OCI-M2 (cell line): ENCODE measurements around the gene NMU.
"Not testable (repeated sequence)": the region's sequence is repeated elsewhere in the genome, so short reads cannot be mapped to it uniquely, and the experiment has no call there.

ENCODE experiments used
- DNase-seq: peaks from one replicate; lab custom pipeline; 2025; ENCODE audit not compliant: unreplicated experiment; lab: John Stamatoyannopoulos, UW

Gene NMU

DNA sequence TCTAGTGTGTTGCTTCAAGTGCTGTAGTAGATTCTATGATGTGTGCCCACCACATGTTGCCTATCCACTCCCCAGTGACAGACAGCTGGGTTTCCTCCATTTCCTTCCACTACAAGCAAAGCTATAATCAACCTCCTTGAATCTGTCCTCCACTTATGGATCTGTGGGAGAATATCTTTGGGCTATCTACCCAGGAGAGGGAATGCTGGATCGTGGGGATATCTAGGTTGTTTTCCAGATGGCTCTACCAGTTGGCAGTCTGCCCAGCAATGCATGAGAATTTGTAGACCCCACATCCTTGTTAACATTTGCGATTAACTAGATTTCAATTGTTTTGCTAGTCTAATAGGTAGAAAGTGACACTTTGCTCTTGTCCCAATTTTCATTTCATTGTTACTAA lies 10.3 kb downstream of the NMU start:
- no peak for DNase-seq

GRCh38 chr4:55624063-55624462 lies 12.0 kb downstream of the NMU start:
- DNase-seq = not testable (repeated sequence)

GRCh38 chr4:55618546-55619143 lies 17.5 kb downstream of the NMU start:
- no peak for DNase-seq

DNA sequence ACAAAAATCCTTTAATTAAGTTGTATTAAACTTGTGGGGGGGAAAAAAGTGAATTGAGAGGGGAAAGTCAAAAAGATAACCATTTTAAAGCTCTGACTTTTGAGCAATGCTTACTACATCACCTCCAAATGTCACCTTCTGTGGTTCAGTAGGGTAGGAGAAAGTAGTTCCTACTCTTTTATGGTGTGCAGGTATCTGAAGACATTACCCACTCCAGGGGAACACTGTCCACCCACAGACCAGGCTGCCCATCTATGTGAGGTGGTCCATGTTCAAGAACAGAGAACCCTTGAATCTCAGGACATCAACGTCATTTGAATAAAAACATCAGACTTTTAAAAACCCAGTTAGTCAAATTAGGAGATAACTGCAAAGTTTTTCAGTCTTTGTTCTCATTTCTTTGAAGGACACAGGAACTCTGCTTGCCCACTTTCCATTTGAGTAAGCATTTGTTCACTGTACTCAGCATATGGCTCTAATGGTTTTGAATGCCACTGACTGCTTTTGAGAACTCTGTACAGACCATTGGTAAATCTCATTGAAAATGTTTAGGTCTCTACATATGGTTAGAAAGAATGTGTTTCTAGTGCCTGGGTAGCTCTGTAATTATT lies 18.4 kb downstream of the NMU start:
- DNase-seq = no peak

GRCh38 chr4:55615008-55615407 lies 21.1 kb downstream of the NMU start:
- no peak for DNase-seq

DNA sequence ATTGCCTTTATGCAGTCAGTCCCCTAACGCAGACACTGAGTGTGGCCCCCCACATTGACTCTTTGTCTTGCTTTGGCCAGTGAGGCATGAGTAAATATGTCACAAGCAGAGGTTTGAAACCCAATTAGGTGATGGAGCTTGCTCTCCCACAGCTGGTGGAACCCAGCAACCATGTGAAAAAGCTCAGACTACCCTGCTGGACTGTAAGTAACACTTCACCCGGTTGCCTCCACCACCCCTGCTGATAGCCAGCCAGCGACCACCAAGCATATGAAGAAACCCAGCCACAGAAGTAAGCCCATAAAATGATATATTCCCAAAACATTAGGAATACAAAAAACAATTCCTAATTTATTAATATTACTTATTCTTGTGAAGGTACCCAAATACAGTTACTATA lies 22.5 kb downstream of the NMU start:
- no peak for DNase-seq

DNA sequence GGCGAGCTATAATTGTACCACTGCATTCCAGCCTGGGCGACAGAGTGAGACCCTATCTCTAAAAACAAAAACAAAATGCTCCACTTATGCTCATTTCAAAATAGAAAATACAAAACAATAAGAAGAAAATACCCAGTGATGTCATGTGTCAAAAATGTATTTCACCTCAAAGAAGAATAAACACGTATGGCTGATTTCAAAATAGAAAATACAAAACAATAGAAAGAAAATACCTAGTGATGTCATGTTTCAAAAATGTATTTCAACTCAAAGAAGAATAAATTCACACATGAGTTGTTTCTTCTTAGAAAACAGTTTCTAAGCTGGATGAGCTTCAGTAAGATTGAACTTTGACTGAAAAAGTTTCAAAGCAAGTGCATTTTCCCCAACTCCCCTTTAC lies 23.8 kb downstream of the NMU start:
- DNase-seq = no peak

- DNase-seq = no peak
Measured at GRCh38 chr4:55611358-55612059, 24.6 kb downstream of the NMU start.

GRCh38 chr4:55610381-55610780 lies 25.7 kb downstream of the NMU start:
- DNase-seq = no peak

- no peak for DNase-seq
Measured at GRCh38 chr4:55609393-55609866, 26.7 kb downstream of the NMU start.

DNA sequence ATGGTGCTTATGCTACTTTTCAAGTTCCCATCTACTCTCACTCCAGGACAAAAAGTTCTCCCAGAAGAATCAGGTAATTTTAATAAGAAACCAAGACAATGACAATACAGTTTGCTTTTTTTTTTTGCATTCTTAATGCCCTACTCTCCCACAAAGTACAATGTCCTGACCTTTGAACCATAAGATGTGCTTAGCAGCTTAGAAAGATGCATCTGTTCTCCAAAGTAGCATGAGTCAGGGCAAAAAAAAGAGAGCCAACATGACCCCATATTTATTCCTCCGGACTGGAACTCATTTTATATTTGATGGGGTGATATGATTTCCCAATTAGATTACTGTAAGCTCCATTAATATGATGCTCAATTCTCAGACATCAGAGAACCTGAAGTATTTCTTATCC lies 27.5 kb downstream of the NMU start:
- DNase-seq = no peak

GRCh38 chr4:55604996-55605395 lies 31.1 kb downstream of the NMU start:
- DNase-seq = no peak

DNA sequence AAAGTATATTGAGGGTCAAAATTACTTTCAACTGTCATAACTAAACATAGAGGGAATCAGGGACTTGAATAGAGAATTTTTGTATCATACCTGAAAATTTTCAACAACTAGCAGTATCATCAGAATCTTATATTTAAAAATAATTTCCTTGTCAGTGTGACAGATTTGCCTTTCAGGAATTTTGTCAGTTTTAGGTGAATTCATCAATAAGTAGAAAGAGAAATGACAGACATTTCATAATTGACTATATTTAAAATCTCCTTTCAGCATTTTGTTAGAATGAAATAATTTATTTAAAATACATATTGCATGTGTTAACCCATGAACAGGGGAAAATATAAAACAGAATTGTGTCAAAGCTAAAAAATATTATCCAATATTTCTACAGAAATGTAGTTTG lies 35.5 kb downstream of the NMU start:
- no peak for DNase-seq

DNA sequence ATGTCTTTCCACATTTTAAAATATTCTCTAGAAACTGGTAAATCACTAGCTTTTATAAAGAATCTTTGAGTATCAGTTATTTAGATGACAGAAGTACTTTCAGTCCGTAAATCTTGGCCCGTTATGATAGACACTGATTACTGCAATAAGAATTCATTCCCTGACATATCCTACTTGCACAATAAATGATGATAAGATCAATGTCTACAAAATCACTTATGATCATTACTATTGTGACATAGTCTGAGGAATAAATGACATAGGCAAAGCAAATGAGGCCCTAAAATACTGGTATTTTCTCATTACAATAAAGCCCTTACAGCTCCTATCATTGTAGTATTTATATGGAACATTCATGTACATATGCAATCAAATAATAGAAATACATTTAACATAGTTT lies 37.5 kb downstream of the NMU start:
- no peak for DNase-seq

DNA sequence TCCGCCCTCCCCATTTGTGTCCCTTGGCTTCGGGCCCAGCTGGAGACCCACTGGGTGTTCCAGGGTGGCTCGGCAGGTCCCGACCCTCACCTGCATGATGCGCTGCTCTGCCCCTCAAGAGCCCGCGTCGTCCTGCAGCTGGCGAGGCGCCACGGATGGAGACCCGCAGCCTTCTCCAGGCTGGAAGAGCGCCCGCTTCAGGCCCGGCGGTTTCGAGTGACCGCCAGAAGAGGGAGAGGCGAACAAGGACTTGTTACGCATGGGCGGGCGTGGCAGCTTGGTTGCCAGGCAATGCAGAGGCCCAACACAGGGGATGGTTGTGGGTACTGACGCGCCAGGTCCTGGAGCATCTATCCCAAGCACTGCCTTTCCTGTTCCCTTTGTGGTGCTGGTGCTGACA lies 44.1 kb downstream of the NMU start, which contains the start of gene PDCL2:
TSS of gene PDCL2 (minus strand) at position 232 of the 400 bp plus-strand sequence. CDS start at position 96, 136 bp downstream.
- no peak for DNase-seq

GRCh38 chr4:55588160-55588559 lies 47.9 kb downstream of the NMU start:
- no peak for DNase-seq

DNA sequence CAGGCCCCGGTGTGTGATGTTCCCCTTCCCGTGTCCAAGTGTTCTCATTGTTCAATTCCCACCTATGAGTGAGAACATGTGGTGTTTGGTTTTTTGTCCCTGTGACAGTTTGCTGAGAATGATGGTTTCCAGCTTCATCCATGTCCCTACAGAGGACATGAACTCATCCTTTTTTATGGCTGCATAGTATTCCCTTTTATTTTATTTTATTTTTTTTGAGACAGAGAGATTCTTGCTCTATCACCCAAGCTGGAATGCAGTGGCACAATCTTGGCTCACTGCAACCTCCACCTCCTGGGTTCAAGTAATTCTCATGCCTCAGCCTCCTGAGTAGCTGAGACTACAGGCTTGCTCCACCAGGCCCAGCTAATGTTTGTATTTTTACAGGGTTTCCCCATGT lies 53.3 kb downstream of the NMU start:
- DNase-seq = not testable (repeated sequence)

DNA sequence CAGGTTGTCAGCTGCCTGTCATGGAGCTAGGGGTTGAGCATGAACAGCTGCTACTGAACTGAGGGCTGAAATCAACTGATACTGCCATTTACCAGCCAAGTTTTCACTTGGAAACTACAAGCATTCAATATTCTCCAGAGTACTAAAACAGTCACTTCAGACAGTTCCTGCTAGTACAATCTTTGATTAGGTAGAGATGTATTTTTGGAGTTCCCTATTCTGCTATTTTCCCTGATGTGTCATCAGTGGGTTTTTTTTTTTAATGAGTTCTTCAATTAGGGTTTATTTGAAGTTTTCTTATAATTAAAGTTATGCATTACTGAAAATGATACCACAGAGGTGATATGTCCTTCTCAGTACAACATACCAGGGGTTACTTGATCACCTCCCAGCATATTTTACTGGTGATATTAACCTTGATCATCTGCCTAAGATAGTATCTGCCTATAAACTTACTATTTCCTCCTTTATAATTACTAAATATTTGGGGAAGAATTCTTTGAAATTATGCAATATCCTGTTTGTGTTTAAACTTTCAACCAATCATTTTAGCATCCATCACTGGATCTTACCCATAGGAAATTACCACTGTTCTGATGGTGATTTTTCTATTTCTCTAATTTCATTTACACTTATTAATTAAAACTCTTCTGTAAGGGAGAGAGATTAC lies 57.6 kb downstream of the NMU start:
- no peak for DNase-seq

DNA sequence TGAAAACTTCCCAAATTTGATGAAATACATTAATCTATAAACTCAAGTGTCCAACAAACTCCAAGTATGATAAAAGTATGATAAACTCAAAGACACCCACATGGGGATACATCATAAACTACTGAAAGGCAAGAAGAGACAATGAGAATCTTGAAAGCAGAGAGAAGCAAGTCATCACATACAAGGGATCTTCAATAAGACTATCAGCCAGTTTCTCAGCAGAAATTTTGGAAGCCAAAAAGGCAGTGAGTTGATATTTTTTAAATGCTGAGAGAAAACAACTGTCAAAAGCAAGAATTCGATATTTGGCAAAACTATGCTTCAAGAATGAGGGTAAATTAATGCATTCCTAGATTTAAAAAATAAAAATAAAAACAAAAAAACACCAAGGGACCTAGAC lies 60.6 kb downstream of the NMU start:
- DNase-seq = no peak

- DNase-seq = no peak
Measured at GRCh38 chr4:55574252-55574651, 61.8 kb downstream of the NMU start.

DNA sequence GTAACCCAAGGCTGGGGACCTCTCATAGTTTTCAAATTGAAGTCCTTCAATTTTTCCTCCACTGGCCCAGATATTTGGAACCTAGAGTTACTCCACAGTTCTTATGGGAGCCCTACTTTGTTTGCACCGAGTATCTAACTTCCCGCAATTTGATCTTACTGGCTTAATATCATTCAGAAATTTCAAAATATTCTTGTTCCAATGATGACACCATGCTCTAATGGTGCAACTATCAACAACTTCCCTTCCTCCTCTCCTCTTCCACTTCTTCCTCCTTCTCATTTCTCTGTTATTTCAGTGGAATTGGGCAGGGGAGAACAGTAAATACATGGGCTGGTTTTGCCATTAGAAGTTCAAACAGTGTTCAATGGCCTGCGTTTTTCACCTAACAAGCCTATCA lies 64.3 kb downstream of the NMU start:
- no peak for DNase-seq
